Activated T-helper 1 cell treated with anti-CD3 and anti-CD28 coated beads, Interleukin-2, amount 50 U/mL, for 16 hours (primary cell): ENCODE results near the gene DMRTC2.
A peak's percentile ranks its signal among the peaks of the same experiment; 100 is the strongest.

ENCODE experiments used
- DNase-seq, 2 donors: peaks; one replicate each; pipeline ENCODE4 v3.0.0-alpha.2; 2020; ENCODE audit warnings: low read depth in 1 of 2, low spot score in 1 of 2

The DMRTC2 gene

GRCh38 chr19:41847351-41848105 is 2.7 kb downstream of the DMRTC2 start:
- no peak for DNase-seq

DNA sequence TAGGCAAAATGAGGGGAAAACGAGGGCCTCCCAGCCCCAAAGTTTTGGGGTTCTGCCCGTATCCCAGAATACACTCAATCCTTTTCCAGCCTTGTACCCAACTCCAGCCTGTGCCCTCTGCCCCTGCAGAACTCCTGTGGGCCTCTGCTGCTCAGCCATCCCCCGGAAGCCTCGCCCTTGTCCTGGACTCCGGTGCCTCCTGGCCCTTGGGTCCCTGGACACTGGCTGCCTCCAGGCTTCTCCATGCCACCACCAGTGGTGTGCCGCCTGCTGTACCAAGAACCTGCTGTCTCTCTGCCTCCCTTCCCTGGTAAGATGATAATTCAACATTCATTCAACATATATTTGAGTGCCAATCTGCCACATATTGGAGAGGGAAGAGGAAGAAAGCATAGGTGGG is 3.8 kb downstream of the DMRTC2 start:
- no peak for DNase-seq

GRCh38 chr19:41849067-41849466 is 4.2 kb downstream of the DMRTC2 start:
- DNase-seq = no peak

DNA sequence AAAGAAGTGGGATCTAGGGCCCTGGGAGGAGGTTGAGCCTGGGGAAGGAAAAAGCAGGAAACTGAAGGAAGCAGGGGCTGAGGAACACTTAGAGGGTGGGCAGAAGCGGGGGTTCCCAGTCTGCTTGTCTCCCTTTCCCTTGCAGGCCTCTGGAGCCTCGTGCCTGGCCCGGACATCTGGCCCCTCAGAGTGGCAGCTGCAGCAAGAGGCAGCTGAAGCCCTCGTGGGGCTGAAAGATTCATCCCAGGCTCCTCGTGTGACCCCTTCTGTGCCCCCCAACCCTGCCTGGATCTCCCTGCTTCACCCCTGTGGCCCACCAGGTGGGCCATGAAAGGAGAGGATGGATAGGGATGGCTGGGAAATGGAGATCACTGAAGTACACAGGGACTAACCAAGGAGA is 5.5 kb downstream of the DMRTC2 start:
- no peak for DNase-seq

GRCh38 chr19:41851456-41851855 is 6.6 kb downstream of the DMRTC2 start:
- DNase-seq = no peak

DNA sequence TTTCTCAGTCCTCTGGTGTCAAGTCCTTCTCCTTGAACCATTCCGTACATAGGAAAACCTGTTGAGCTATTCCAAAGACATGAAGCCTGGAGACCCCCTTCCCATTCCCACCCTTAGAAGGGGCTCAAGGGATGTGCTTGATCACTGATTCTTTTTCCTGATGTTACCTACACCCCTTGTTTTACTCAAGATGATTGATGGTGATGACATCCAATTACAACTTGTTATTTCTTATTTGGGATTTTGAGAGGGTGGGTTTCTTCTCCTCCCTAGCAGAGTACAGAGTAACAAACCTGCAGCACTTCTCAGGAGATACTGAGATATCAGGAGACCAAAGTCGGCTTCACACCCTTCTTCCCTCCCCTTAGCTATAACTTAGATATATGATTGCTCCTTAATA is 8.5 kb downstream of the DMRTC2 start:
- DNase-seq = no peak

DNA sequence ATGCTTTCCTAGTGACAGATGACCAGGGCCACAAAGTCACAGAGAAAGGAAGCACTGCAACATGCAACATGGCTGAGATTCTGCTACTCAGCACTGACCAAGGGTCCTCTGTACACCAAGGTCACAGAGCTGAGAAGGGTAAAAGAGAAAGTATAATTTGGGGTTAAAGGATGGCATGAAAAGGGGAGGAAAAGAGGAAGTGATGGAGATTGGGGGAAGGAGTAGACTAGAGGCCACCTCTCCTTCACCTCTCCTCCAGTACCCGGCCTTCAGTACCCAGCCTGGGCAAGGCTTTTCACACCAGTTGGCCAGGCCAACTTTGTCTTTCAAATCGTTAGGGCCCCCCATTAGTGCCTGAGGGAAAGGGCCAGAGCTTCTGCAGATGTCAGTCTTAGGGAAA is 8.9 kb downstream of the DMRTC2 start:
- no peak for DNase-seq

- no peak for DNase-seq
These were observed 14.4 kb downstream of the DMRTC2 start for GRCh38 chr19:41859213-41859617.

- DNase-seq = peak; percentile 96 to 97
These were observed 15.0 kb downstream of the DMRTC2 start, which contains the start of gene RPS19 for GRCh38 chr19:41859618-41860418. Gene RPS19 (plus strand): TSS chr19:41860255. CDS start chr19:41860775, 520 bp downstream.

GRCh38 chr19:41860419-41861115 is 15.7 kb downstream of the DMRTC2 start:
- no peak for DNase-seq

GRCh38 chr19:41861116-41861768 is 16.4 kb downstream of the DMRTC2 start:
- no peak for DNase-seq

DNA sequence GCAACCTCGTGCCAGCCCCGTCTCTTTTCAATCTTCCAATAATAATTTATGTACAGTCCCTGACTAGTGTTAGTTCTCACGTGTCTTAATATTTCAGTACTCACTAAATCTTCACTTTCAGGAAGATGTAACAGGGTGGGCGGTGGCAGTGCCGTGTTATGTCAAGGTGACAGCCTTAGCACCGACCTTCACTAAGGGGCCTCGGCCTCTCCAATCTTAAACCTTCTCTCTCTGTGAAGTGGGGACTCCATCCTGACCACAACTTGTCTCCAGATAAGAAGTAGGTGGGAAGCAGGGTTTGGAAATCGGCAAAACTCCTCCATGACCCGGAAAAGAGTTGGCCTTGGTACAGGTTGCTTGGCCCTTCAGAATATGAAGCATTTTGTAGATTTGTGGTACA is 17.0 kb downstream of the DMRTC2 start:
- no peak for DNase-seq

DNA sequence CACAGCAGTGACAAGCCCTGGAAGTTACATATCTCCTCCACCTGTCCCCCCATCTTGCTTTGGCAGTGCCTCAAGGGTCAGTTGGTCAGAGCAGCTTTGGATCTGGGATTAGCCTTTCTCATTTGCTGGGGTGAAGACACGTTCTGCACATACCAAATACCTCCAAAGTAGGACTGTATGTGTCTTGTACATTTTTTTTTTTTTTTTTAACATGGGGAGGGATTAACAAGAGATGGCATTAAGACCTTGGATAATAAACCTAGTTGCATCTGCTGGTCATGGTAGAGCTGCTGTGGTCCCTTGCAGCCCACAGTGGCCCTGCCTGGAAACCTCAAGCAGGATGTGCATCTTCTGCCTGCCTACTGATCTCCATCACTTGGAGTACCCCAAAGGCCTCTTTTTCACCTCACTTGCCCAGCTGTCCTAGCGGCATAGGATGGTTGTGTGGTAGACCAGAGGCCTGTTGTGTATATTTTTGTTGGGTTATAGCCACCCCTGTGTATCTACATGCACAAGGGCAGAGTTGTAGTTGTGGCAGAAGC is 17.7 kb downstream of the DMRTC2 start:
- DNase-seq = no peak

GRCh38 chr19:41863209-41863931 is 18.5 kb downstream of the DMRTC2 start:
- DNase-seq = no peak

DNA sequence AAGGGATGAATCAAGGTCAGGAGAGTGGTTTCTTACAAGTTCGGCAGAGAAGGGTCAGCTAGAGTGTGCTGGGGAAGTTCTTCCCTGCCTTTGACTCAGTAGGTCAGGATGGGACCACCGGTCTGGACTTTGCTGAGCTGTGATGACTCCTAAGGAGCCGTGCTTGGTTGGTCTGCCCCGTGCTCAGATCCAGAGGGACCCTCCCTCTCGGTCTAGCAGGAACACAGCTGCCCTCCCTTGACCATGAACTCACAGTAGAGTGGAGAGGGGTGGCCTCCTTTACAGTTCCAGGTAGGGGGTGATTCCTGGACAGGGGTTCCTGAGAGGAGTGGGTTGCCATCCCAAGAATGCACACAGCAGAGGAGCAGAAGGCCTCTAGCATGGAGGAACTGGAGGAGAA is 19.5 kb downstream of the DMRTC2 start:
- DNase-seq = no peak

DNA sequence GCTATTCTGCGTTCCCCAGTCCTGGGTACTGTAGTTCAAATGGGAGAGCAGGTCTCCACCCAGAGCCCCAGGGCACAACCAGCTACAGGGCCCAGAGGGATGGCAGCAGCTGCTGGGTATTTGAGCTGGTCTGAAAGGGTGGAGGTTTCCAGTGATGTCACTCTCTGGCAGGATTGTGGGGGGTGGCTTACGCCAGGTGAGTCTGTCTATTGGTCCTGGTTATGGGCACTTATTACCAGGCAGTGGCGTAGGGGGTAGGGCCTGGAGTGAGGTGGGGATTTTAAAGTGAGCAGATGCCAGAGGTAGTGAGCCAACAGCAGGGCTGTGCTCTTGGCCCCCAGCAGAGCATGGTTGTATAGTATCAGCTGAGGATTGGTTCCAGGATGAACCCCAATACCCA is 21.4 kb downstream of the DMRTC2 start:
- DNase-seq = no peak

DNA sequence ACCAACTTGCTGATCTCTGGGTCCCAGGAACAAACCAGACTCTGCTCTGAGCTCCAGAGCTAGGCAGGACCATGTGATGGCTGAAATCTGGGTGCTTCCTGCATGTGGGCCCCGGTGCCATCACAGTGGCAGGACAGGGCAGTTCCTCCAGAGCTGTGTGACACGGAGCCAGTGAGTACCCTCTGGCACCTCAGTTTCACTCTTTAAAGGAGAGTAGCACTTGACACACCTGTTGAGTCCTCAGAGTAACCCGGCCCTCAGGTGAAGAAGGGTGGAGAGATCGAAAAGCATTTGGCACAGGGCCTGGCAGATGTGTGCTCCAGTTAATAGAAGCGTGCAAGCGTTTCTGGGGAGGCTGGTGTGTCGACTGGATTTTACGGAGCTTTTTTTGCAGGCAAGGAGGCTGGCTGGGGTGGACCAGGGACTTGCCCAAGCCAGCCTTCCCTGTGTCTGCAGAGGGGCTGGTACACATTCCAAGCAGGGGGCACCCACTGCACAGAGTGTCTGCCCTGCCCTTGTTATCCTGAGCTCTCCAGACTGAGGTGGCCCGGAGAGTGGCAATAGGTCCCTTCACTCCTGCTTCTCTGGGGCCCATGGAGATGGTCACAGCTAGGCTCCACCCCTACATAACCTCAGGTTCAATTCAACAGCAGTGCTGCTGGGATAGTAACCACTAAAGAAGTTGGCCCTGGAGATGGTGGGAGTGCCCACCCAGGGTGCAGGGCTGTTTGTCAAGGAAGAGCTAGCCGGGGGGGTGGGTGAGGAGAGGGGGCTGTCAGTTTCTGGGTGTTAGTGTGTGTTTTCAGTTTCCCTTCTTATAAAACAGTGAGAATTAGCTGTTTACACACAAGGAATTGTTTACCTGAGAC is 23.5 kb downstream of the DMRTC2 start:
- DNase-seq = no peak

GRCh38 chr19:41868989-41869300 is 24.1 kb downstream of the DMRTC2 start:
- no peak for DNase-seq

- no peak for DNase-seq
These were observed 24.6 kb downstream of the DMRTC2 start for GRCh38 chr19:41869374-41869955.
